Dendritic cell treated with granulocyte-macrophage colony-stimulating factor and Interleukin-4, amounts not matched to agents 40 ng/mL and 50 ng/mL, for 4 days (primary cell): ENCODE measurements around the gene CCDC167.
A peak's percentile ranks its signal among the peaks of the same experiment; 100 is the strongest.
"Not testable (repeated sequence)": the region's sequence is repeated elsewhere in the genome, so short reads cannot be mapped to it uniquely, and the experiment has no call there.

ENCODE experiments used
- H3K27ac Mint-ChIP-seq: one replicate; pipeline ENCODE4 v1.8.0; 2022; ENCODE audit warnings: mild to moderate bottlenecking, mixed read lengths
- H3K27me3 Mint-ChIP-seq: one replicate; pipeline ENCODE4 v1.8.0; 2022; ENCODE audit warnings: mild to moderate bottlenecking, mixed read lengths
- H3K36me3 Mint-ChIP-seq: one replicate; pipeline ENCODE4 v1.8.0; 2022; ENCODE audit warnings: low read depth, mixed read lengths
- H3K4me1 Mint-ChIP-seq: one replicate; pipeline ENCODE4 v1.8.0; 2022; ENCODE audit warnings: low read depth, mixed read lengths
- H3K4me3 Mint-ChIP-seq: one replicate; pipeline ENCODE4 v1.8.0; 2022; ENCODE audit warnings: mild to moderate bottlenecking, moderate library complexity, mixed read lengths
- H3K9me3 Mint-ChIP-seq: one replicate; pipeline ENCODE4 v1.8.0; 2022; ENCODE audit warnings: mixed read lengths
- intact Hi-C: fragments of 100-400 bp; cut with micrococcal nuclease; formaldehyde crosslinking; loops from one replicate; pipeline ENCODE4 v1.15.0; 2022

The CCDC167 gene

GRCh38 chr6:37511910-37512399 lies 12.3 kb upstream of the CCDC167 start:
- no peak overlapping the region for H3K4me3 Mint-ChIP-seq
- no peaks in the 10 kb centered on the region for H3K9me3 Mint-ChIP-seq
- H3K27me3 Mint-ChIP-seq, result peaks cover 54% of the 10 kb centered on the region
- H3K4me1 Mint-ChIP-seq, result peaks cover 13% of the 10 kb centered on the region
- intact Hi-C loops, result no loop called here
- no peak overlapping the region for H3K27ac Mint-ChIP-seq
- H3K36me3 Mint-ChIP-seq, result no peaks in the 10 kb centered on the region

GRCh38 chr6:37511201-37511600 lies 11.5 kb upstream of the CCDC167 start:
- H3K36me3 Mint-ChIP-seq, result no peaks in the 10 kb centered on the region
- peaks cover 47% of the 10 kb centered on the region for H3K27me3 Mint-ChIP-seq
- H3K4me1 Mint-ChIP-seq, result peaks cover 6% of the 10 kb centered on the region
- no peaks in the 10 kb centered on the region for H3K9me3 Mint-ChIP-seq
- no peak overlapping the region for H3K27ac Mint-ChIP-seq
- intact Hi-C loops, result no loop called here
- no peak overlapping the region for H3K4me3 Mint-ChIP-seq

DNA sequence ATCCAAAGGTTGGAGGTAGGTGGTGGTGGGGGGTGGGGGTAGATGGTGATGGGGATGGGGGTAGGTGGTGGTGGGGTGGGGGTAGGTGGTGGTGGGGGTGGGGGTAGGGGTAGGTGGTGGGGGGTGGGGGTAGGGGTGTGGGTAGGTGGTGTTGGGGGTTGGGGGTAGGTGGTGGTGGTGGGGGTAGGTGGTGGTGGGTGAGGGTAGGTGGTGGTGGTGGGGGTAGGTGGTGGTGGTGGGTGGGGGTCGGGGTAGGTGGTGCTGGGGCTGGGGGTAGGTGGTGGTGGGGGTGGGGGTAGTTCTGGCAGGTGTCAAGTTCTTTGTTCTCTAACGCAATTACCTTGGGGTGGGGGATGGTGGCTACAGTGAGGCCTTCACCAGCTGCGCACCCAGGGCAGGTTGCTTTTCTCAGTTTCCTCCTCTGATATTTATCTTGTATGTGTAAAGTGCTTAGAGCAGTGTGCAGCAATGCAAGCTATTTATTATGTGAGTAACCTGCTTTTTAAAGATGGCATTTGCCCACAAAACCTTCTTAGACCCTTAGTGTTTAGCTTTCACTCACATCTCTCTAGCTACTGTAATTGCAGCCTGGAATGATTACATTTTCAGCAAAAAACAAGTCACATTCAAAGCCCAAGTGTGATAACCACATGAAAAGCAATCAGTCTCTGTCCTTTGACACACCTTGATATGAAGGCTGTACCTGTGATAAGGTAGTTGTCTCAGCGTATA lies 8.2 kb upstream of the CCDC167 start:
- peaks cover 13% of the 10 kb centered on the region for H3K4me1 Mint-ChIP-seq
- intact Hi-C loops, result no loop called here
- no peak overlapping the region for H3K27ac Mint-ChIP-seq
- peaks cover 32% of the 10 kb centered on the region for H3K27me3 Mint-ChIP-seq
- no peaks in the 10 kb centered on the region for H3K9me3 Mint-ChIP-seq
- H3K36me3 Mint-ChIP-seq, result no peaks in the 10 kb centered on the region
- H3K4me3 Mint-ChIP-seq, result no peak overlapping the region

DNA sequence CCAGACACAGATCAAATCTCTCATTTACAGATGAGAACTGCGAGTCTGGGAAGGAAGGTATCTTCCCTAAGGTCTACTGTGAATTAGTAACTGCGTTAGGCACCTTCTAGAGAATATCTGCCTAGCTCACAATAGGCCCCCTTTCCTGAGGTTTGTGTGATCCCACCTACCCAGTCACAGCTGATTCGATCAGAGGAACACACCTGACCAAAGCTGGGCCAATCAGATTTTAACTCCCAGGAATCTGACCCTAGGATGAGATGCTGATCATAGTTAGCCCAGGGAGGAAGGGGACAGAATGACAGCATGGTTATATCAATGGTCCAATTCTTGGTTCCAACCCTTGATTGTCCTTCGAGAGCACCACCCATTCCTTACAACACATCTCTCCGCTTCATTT lies 7.4 kb upstream of the CCDC167 start:
- Mint-ChIP-seq H3K27me3 (peaks cover 26% of the 10 kb centered on the region), H3K36me3 (no peaks in the 10 kb centered on the region), H3K4me1 (peaks cover 18% of the 10 kb centered on the region), H3K4me3 (no peak overlapping the region), H3K9me3 (no peaks in the 10 kb centered on the region), H3K27ac (no peak overlapping the region)
- intact Hi-C loops, result no loop called here

GRCh38 chr6:37506479-37506878 lies 6.8 kb upstream of the CCDC167 start:
- Mint-ChIP-seq H3K4me3 (no peak overlapping the region), H3K36me3 (no peaks in the 10 kb centered on the region), H3K9me3 (no peaks in the 10 kb centered on the region), H3K4me1 (peaks cover 22% of the 10 kb centered on the region), H3K27ac (no peak overlapping the region), H3K27me3 (peaks cover 20% of the 10 kb centered on the region)
- intact Hi-C loops, result no loop called here

GRCh38 chr6:37504024-37504423 lies 4.3 kb upstream of the CCDC167 start:
- Mint-ChIP-seq H3K4me3 (no peak overlapping the region), H3K27me3 (peaks cover 14% of the 10 kb centered on the region), H3K4me1 (peaks cover 35% of the 10 kb centered on the region), H3K36me3 (peaks cover 9% of the 10 kb centered on the region), H3K9me3 (no peaks in the 10 kb centered on the region), H3K27ac (no peak overlapping the region)
- intact Hi-C loops, result no loop called here

GRCh38 chr6:37503309-37503965 lies 3.7 kb upstream of the CCDC167 start:
- Mint-ChIP-seq H3K9me3 (no peaks in the 10 kb centered on the region), H3K4me1 (peaks cover 39% of the 10 kb centered on the region), H3K27ac (no peak overlapping the region), H3K27me3 (peaks cover 14% of the 10 kb centered on the region), H3K4me3 (no peak overlapping the region), H3K36me3 (peaks cover 9% of the 10 kb centered on the region)
- intact Hi-C loops, result no loop called here

GRCh38 chr6:37502703-37503291 lies 3.1 kb upstream of the CCDC167 start:
- no peaks in the 10 kb centered on the region for H3K9me3 Mint-ChIP-seq
- peaks cover 39% of the 10 kb centered on the region for H3K4me1 Mint-ChIP-seq
- H3K27me3 Mint-ChIP-seq, result peaks cover 12% of the 10 kb centered on the region
- intact Hi-C loops, result no loop called here
- peaks cover 9% of the 10 kb centered on the region for H3K36me3 Mint-ChIP-seq
- no peak overlapping the region for H3K4me3 Mint-ChIP-seq
- H3K27ac Mint-ChIP-seq, result peak overlapping the region; percentile 13

- no peak overlapping the region for H3K4me3 Mint-ChIP-seq
- H3K9me3 Mint-ChIP-seq, result no peaks in the 10 kb centered on the region
- H3K4me1 Mint-ChIP-seq, result peaks cover 39% of the 10 kb centered on the region
- peak overlapping the region; percentile 13 for H3K27ac Mint-ChIP-seq
- peaks cover 12% of the 10 kb centered on the region for H3K27me3 Mint-ChIP-seq
- peaks cover 9% of the 10 kb centered on the region for H3K36me3 Mint-ChIP-seq
- intact Hi-C loops, result no loop called here
Measured at GRCh38 chr6:37501632-37502491, 2.2 kb upstream of the CCDC167 start.

GRCh38 chr6:37500904-37501303 lies 1.2 kb upstream of the CCDC167 start:
- intact Hi-C loops, H3K27ac Mint-ChIP-seq, H3K9me3 Mint-ChIP-seq, H3K4me3 Mint-ChIP-seq, H3K36me3 Mint-ChIP-seq: not testable (repeated sequence)
- Mint-ChIP-seq H3K4me1 (peaks cover 39% of the 10 kb centered on the region), H3K27me3 (peaks cover 12% of the 10 kb centered on the region)

DNA sequence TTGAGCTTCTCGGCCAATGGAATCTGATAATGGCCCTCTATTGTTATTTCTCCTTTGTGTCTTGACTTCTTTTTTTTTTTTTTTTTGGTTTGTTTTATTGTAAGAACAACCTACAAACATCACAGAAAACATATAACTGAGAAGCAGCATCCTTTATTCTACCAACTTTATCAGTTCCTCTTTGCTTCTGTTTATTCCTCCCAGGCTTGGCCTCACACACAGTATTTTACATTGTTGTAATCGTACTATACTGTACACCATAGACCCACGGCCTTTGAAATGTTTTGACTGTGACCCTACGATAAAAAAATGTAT lies 558 bp upstream of the CCDC167 start:
- Mint-ChIP-seq H3K9me3 (no peaks in the 10 kb centered on the region), H3K27me3 (peaks cover 8% of the 10 kb centered on the region), H3K27ac (no peak overlapping the region), H3K4me1 (peaks cover 39% of the 10 kb centered on the region), H3K36me3 (peaks cover 9% of the 10 kb centered on the region), H3K4me3 (peak overlapping the region; percentile 98)
- intact Hi-C loops, result no loop called here

GRCh38 chr6:37496951-37497885 lies 2.5 kb downstream of the CCDC167 start:
- H3K4me1 Mint-ChIP-seq, result peaks cover 23% of the 10 kb centered on the region
- H3K9me3 Mint-ChIP-seq, result no peaks in the 10 kb centered on the region
- H3K27ac Mint-ChIP-seq, result no peak overlapping the region
- H3K36me3 Mint-ChIP-seq, result peaks cover 9% of the 10 kb centered on the region
- H3K4me3 Mint-ChIP-seq, result no peak overlapping the region
- intact Hi-C loops, result no loop called here
- no peaks in the 10 kb centered on the region for H3K27me3 Mint-ChIP-seq
